Neural cell (in vitro differentiated cells): ENCODE results near the gene COL21A1. TPM values are rescaled to one million over a fixed set of nuclear protein-coding genes. Genes with fewer than 3 reads are reported as not detected.

ENCODE experiments used
- H2AFZ ChIP-seq: fragments of 200-600, 300-800 bp; sonication (generic), shearing (Covaris generic); 2 replicates; pipeline ENCODE4 v1.6.0; 2014; ENCODE audit warnings: low read depth, mild to moderate bottlenecking, antibody characterized with exemption, low read length, moderate library complexity
- H3F3A ChIP-seq: fragments of 200-600 bp; shearing (Covaris generic); 2 replicates; pipeline ENCODE4 v1.6.1; 2016; ENCODE audit warnings: mild to moderate bottlenecking, moderate library complexity, mixed read lengths, antibody characterized with exemption, low read length; ENCODE audit not compliant: insufficient read depth, poor library complexity, severe bottlenecking
- H3K27ac ChIP-seq: fragments of 200-600, 300-800 bp; sonication (generic), shearing (Covaris generic); 2 replicates; pipeline ENCODE4 v1.5.1; 2014; ENCODE audit warnings: mild to moderate bottlenecking, low read length, moderate library complexity
- H3K27me3 ChIP-seq: fragments of 300-800, 200-600 bp; sonication (generic), shearing (Covaris generic); 2 replicates; pipeline ENCODE4 v1.6.0; 2014; ENCODE audit warnings: mild to moderate bottlenecking, low read depth, low read length, moderate library complexity; ENCODE audit not compliant: insufficient read depth
- H3K36me3 ChIP-seq: fragments of 300-800, 200-600 bp; sonication (generic), shearing (Covaris generic); 2 replicates; pipeline ENCODE4 v1.5.1; 2014; ENCODE audit warnings: mild to moderate bottlenecking, antibody characterized with exemption, low read length, moderate library complexity; ENCODE audit not compliant: insufficient read depth
- H3K4me2 ChIP-seq: fragments of 300-800, 200-600 bp; sonication (generic), shearing (Covaris generic); 2 replicates; pipeline ENCODE4 v1.6.0; 2014; ENCODE audit warnings: mild to moderate bottlenecking, low read length
- H3K4me3 ChIP-seq: fragments of 300-800, 200-600 bp; sonication (generic), shearing (Covaris generic); 2 replicates; pipeline ENCODE4 v1.5.1; 2014; ENCODE audit warnings: mild to moderate bottlenecking, low read length, moderate library complexity
- H3K79me2 ChIP-seq: fragments of 200-600 bp; shearing (Covaris generic); replicated peaks from 2 replicates; pipeline ENCODE4 v1.6.0; 2014; ENCODE audit warnings: mild to moderate bottlenecking, low read length, moderate library complexity; ENCODE audit not compliant: insufficient read depth
- H3K9ac ChIP-seq: fragments of 300-800, 200-600 bp; sonication (generic), shearing (Covaris generic); 2 replicates; pipeline ENCODE4 v1.6.1; 2016; ENCODE audit warnings: mild to moderate bottlenecking, low read length, mixed read lengths
- H3K9me2 ChIP-seq: fragments of 200-600 bp; shearing (Covaris generic); 2 replicates; pipeline ENCODE4 v1.6.1; 2016; ENCODE audit warnings: mild to moderate bottlenecking, low read length, mixed read lengths; ENCODE audit not compliant: insufficient read depth
- H3K9me3 ChIP-seq: fragments of 200-600, 300-800 bp; sonication (generic), shearing (Covaris generic); 2 replicates; pipeline ENCODE4 v1.6.1; 2016; ENCODE audit warnings: mild to moderate bottlenecking, mixed run types, low read length, moderate library complexity, mixed read lengths
- H4K20me1 ChIP-seq: fragments of 200-600 bp; shearing (Covaris generic); 2 replicates; pipeline ENCODE4 v1.6.1; 2016; ENCODE audit warnings: mild to moderate bottlenecking, mixed run types; ENCODE audit not compliant: insufficient read depth
- EP300 ChIP-seq: fragments of 450-650 bp; conservative IDR thresholded peaks from 2 replicates; pipeline ENCODE4 v1.6.1; 2014; ENCODE audit warnings: antibody characterized with exemption, mild to moderate bottlenecking, moderate library complexity; ENCODE audit not compliant: poor library complexity, severe bottlenecking
- EZH2 ChIP-seq: fragments of 200-600, 300-800 bp; shearing (Covaris generic), sonication (generic); IDR thresholded peaks from 2 replicates; pipeline ENCODE4 v1.6.1; 2014; ENCODE audit warnings: antibody characterized with exemption, low read length, borderline replicate concordance, mild to moderate bottlenecking; ENCODE audit not compliant: insufficient read depth, poor library complexity, severe bottlenecking
- MXI1 ChIP-seq: fragments of 450-650 bp; conservative IDR thresholded peaks from 2 replicates; pipeline ENCODE4 v1.6.1; 2014; ENCODE audit warnings: antibody characterized with exemption, mild to moderate bottlenecking; ENCODE audit not compliant: poor library complexity, severe bottlenecking
- POLR2AphosphoS5 ChIP-seq: IDR thresholded peaks from 2 replicates; pipeline ENCODE4 v1.6.1; 2012
- RAD21 ChIP-seq: fragments of 450-650 bp; conservative IDR thresholded peaks from 2 replicates; pipeline ENCODE4 v1.6.1; 2014; ENCODE audit warnings: antibody characterized with exemption, mild to moderate bottlenecking, moderate library complexity
- SMC3 ChIP-seq: fragments of 450-650 bp; conservative IDR thresholded peaks from 2 replicates; pipeline ENCODE4 v1.6.1; 2014; ENCODE audit warnings: antibody characterized with exemption, mild to moderate bottlenecking, moderate library complexity; ENCODE audit not compliant: poor library complexity
- TAF1 ChIP-seq: IDR thresholded peaks from 2 replicates; pipeline ENCODE4 v1.6.1; 2012; ENCODE audit warnings: low read depth
- polyA plus RNA-seq: library from polyadenylated mRNA; depleted of rRNA; stranded (reverse); fragments of >200 nt; gene quantifications from 2 replicates; pipeline ENCODE4 v1.2.3, GENCODE V29; 2014
- TF ChIP-seq, protein P1 (sequence below): IDR thresholded peaks from 2 replicates; pipeline ENCODE4 v1.6.1; 2012; ENCODE audit warnings: borderline replicate concordance
- TF ChIP-seq, protein P2 (sequence below): fragments of 450-650 bp; IDR thresholded peaks from 2 replicates; pipeline ENCODE4 v1.5.1; 2014; ENCODE audit warnings: antibody characterized with exemption, mild to moderate bottlenecking, moderate library complexity; ENCODE audit not compliant: poor library complexity, severe bottlenecking

The COL21A1 gene
- polyA plus RNA-seq, 1 donor from 2014 or later: 0.25 TPM

DNA sequence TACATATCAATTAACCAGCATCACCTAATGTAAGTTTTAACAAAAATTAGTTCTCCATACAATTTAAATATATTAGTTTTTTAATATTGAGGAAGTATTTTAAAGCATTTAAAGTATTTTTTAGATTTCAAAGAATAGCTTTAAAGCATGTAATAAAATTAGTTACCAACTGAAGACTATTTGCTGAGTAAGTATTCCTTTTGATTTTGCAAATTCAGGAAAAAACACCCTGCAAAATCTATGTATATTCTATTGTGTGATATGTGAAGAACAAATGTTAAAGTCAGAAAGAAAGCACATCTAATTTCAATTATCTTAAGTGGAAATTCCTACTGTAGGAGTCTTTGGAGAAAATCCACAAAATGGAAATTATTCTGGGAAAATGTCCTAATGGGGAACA lies 107.3 kb downstream of the COL21A1 start:
- TF ChIP-seq EP300 (no peak), TAF1 (no peak), POLR2AphosphoS5 (no peak), EZH2 (no peak), RAD21 (no peak), SMC3 (no peak), MXI1 (no peak)
- TF ChIP-seq, protein P1, sequence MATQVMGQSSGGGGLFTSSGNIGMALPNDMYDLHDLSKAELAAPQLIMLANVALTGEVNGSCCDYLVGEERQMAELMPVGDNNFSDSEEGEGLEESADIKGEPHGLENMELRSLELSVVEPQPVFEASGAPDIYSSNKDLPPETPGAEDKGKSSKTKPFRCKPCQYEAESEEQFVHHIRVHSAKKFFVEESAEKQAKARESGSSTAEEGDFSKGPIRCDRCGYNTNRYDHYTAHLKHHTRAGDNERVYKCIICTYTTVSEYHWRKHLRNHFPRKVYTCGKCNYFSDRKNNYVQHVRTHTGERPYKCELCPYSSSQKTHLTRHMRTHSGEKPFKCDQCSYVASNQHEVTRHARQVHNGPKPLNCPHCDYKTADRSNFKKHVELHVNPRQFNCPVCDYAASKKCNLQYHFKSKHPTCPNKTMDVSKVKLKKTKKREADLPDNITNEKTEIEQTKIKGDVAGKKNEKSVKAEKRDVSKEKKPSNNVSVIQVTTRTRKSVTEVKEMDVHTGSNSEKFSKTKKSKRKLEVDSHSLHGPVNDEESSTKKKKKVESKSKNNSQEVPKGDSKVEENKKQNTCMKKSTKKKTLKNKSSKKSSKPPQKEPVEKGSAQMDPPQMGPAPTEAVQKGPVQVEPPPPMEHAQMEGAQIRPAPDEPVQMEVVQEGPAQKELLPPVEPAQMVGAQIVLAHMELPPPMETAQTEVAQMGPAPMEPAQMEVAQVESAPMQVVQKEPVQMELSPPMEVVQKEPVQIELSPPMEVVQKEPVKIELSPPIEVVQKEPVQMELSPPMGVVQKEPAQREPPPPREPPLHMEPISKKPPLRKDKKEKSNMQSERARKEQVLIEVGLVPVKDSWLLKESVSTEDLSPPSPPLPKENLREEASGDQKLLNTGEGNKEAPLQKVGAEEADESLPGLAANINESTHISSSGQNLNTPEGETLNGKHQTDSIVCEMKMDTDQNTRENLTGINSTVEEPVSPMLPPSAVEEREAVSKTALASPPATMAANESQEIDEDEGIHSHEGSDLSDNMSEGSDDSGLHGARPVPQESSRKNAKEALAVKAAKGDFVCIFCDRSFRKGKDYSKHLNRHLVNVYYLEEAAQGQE: no peak
- TF ChIP-seq, protein P2, sequence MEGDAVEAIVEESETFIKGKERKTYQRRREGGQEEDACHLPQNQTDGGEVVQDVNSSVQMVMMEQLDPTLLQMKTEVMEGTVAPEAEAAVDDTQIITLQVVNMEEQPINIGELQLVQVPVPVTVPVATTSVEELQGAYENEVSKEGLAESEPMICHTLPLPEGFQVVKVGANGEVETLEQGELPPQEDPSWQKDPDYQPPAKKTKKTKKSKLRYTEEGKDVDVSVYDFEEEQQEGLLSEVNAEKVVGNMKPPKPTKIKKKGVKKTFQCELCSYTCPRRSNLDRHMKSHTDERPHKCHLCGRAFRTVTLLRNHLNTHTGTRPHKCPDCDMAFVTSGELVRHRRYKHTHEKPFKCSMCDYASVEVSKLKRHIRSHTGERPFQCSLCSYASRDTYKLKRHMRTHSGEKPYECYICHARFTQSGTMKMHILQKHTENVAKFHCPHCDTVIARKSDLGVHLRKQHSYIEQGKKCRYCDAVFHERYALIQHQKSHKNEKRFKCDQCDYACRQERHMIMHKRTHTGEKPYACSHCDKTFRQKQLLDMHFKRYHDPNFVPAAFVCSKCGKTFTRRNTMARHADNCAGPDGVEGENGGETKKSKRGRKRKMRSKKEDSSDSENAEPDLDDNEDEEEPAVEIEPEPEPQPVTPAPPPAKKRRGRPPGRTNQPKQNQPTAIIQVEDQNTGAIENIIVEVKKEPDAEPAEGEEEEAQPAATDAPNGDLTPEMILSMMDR: no peak
- Histone ChIP-seq H3K9ac (no peak overlapping the region), H3K79me2 (no peaks in the 10 kb centered on the region), H3K36me3 (no peaks in the 10 kb centered on the region), H3K9me3 (no peaks in the 10 kb centered on the region), H3K27ac (no peak overlapping the region), H4K20me1 (no peaks in the 10 kb centered on the region), H3F3A (no peaks in the 10 kb centered on the region), H3K4me2 (no peak overlapping the region), H3K4me3 (no peak overlapping the region), H3K9me2 (no peaks in the 10 kb centered on the region), H3K27me3 (no peaks in the 10 kb centered on the region), H2AFZ (no peak overlapping the region)

DNA sequence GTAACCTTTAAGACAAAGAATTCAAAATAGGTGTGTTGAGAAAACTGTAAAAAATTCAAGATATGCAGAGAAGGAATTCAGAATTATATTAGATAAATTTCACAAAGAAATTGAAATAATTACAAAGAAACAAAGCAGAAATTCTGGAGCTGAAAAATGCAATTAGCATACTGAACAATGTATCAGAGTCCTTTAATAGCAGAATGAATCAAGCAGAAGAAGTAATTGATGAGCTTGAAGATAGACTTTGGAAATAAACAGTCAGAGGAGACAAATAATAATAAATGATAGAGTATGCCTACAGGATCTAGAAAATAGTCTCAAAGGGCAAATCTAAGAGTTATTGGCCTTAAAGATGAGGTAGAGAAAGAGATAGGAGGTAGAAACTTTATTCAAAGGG lies 131.7 kb downstream of the COL21A1 start:
- Histone ChIP-seq H2AFZ (no peak overlapping the region), H3K79me2 (no peaks in the 10 kb centered on the region), H3K27ac (no peak overlapping the region), H3K27me3 (no peaks in the 10 kb centered on the region), H3K36me3 (no peaks in the 10 kb centered on the region), H3K9me3 (no peaks in the 10 kb centered on the region), H3K9ac (no peak overlapping the region), H3K4me2 (no peak overlapping the region), H3F3A (no peaks in the 10 kb centered on the region), H3K9me2 (no peaks in the 10 kb centered on the region), H4K20me1 (no peaks in the 10 kb centered on the region), H3K4me3 (no peak overlapping the region)
- TF ChIP-seq, protein P1: no peak
- TF ChIP-seq, protein P2: no peak
- no peak for TF ChIP-seq EP300
- no peak for TF ChIP-seq POLR2AphosphoS5
- TF ChIP-seq SMC3: no peak
- TF ChIP-seq RAD21: no peak
